KMS-11 (cell line): Measurements from ENCODE around the gene PRUNE2.

Source experiments
- H2AFZ ChIP-seq: fragments of 200-600 bp; sonication (generic); 2 replicates; pipeline ENCODE4 v1.6.1; 2016; ENCODE audit warnings: antibody characterized with exemption, mixed run types, low read depth
- H3K27ac ChIP-seq: fragments of 200-600 bp; sonication (generic); 2 replicates; pipeline ENCODE4 v1.6.1; 2016; ENCODE audit warnings: mild to moderate bottlenecking, mixed run types
- H3K27me3 ChIP-seq: fragments of 200-600 bp; sonication (generic); 2 replicates; pipeline ENCODE4 v1.6.1; 2017; ENCODE audit warnings: mild to moderate bottlenecking, low read depth, mixed run types, moderate library complexity; ENCODE audit not compliant: insufficient read depth
- H3K36me3 ChIP-seq: fragments of 200-600 bp; sonication (generic); 2 replicates; pipeline ENCODE4 v1.6.1; 2017; ENCODE audit warnings: mild to moderate bottlenecking, mixed run types; ENCODE audit not compliant: insufficient read depth
- H3K4me1 ChIP-seq: fragments of 200-600 bp; sonication (generic); 2 replicates; pipeline ENCODE4 v1.6.1; 2016; ENCODE audit warnings: mild to moderate bottlenecking, low read depth, mixed run types; ENCODE audit not compliant: poor library complexity, severe bottlenecking
- H3K4me2 ChIP-seq: fragments of 200-600 bp; sonication (generic); 2 replicates; pipeline ENCODE4 v1.7.0; 2016; ENCODE audit warnings: mild to moderate bottlenecking, mixed run types
- H3K4me3 ChIP-seq: fragments of 200-600 bp; sonication (generic); IDR thresholded peaks from 2 replicates; pipeline ENCODE4 v1.6.1; 2017; ENCODE audit warnings: low read depth, low read length, mixed read lengths; ENCODE audit not compliant: insufficient read depth
- H3K79me2 ChIP-seq: fragments of 200-600 bp; sonication (generic); 2 replicates; pipeline ENCODE4 v1.6.1; 2016; ENCODE audit warnings: low read depth, mixed run types; ENCODE audit not compliant: insufficient read depth
- H3K9ac ChIP-seq: fragments of 200-600 bp; sonication (generic); 2 replicates; pipeline ENCODE4 v1.6.1; 2016; ENCODE audit warnings: mild to moderate bottlenecking, mixed run types
- H4K20me1 ChIP-seq: fragments of 200-600 bp; sonication (generic); 2 replicates; pipeline ENCODE4 v1.6.1; 2016; ENCODE audit warnings: mild to moderate bottlenecking, mixed run types; ENCODE audit not compliant: insufficient read depth
- CTCF ChIP-seq: fragments of 200-600 bp; sonication (generic); conservative IDR thresholded peaks from 2 replicates; pipeline ENCODE4 v1.6.1; 2017; ENCODE audit warnings: low read depth, mild to moderate bottlenecking, antibody characterized with exemption, low read length, moderate library complexity, mixed read lengths

Gene PRUNE2

GRCh38 chr9:76835571-76836283, 70.2 kb downstream of the PRUNE2 start:
- Histone ChIP-seq H3K27ac (no peak overlapping the region), H3K4me3 (no peak overlapping the region), H3K27me3 (no peaks in the 10 kb centered on the region), H2AFZ (no peak overlapping the region), H3K4me1 (peaks cover 8% of the 10 kb centered on the region), H3K4me2 (peak overlapping the region; percentile 13; the same call in 1 of the 2 replicates), H3K9ac (no peak overlapping the region), H3K36me3 (no peaks in the 10 kb centered on the region), H4K20me1 (no peaks in the 10 kb centered on the region), H3K79me2 (no peaks in the 10 kb centered on the region)
- no peak for TF ChIP-seq CTCF

GRCh38 chr9:76828447-76828846, 77.5 kb downstream of the PRUNE2 start:
- Histone ChIP-seq H3K4me2 (no peak overlapping the region), H3K4me1 (no peaks in the 10 kb centered on the region), H3K79me2 (no peaks in the 10 kb centered on the region), H3K4me3 (no peak overlapping the region), H4K20me1 (no peaks in the 10 kb centered on the region), H3K27ac (no peak overlapping the region), H3K9ac (no peak overlapping the region), H3K27me3 (no peaks in the 10 kb centered on the region), H2AFZ (no peak overlapping the region), H3K36me3 (no peaks in the 10 kb centered on the region)
- TF ChIP-seq CTCF, result no peak

GRCh38 chr9:76827296-76828080, 78.4 kb downstream of the PRUNE2 start:
- H4K20me1 ChIP-seq, result no peaks in the 10 kb centered on the region
- H3K9ac ChIP-seq, result no peak overlapping the region
- H3K4me2 ChIP-seq, result no peak overlapping the region
- no peaks in the 10 kb centered on the region for H3K4me1 ChIP-seq
- no peak overlapping the region for H3K4me3 ChIP-seq
- no peak overlapping the region for H3K27ac ChIP-seq
- H3K79me2 ChIP-seq, result no peaks in the 10 kb centered on the region
- no peaks in the 10 kb centered on the region for H3K27me3 ChIP-seq
- TF ChIP-seq CTCF, result no peak
- H3K36me3 ChIP-seq, result no peaks in the 10 kb centered on the region
- no peak overlapping the region for H2AFZ ChIP-seq

- Histone ChIP-seq H3K4me3 (no peak overlapping the region), H2AFZ (no peak overlapping the region), H3K79me2 (no peaks in the 10 kb centered on the region), H3K9ac (no peak overlapping the region), H3K4me2 (no peak overlapping the region), H3K27ac (no peak overlapping the region), H3K27me3 (no peaks in the 10 kb centered on the region), H4K20me1 (no peaks in the 10 kb centered on the region), H3K36me3 (no peaks in the 10 kb centered on the region), H3K4me1 (no peaks in the 10 kb centered on the region)
- no peak for TF ChIP-seq CTCF
Observed at GRCh38 chr9:76820431-76820830, 85.5 kb downstream of the PRUNE2 start.
